ENCODE data around the gene METTL8. TPM values are rescaled to one million over a fixed set of nuclear protein-coding genes. Genes with fewer than 3 reads are reported as not detected.

The METTL8 gene, protein sequence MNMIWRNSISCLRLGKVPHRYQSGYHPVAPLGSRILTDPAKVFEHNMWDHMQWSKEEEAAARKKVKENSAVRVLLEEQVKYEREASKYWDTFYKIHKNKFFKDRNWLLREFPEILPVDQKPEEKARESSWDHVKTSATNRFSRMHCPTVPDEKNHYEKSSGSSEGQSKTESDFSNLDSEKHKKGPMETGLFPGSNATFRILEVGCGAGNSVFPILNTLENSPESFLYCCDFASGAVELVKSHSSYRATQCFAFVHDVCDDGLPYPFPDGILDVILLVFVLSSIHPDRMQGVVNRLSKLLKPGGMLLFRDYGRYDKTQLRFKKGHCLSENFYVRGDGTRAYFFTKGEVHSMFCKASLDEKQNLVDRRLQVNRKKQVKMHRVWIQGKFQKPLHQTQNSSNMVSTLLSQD
- total RNA-seq = 10 to 100 TPM; 22.1 to 43.3 (median 31.5) TPM

DNA sequence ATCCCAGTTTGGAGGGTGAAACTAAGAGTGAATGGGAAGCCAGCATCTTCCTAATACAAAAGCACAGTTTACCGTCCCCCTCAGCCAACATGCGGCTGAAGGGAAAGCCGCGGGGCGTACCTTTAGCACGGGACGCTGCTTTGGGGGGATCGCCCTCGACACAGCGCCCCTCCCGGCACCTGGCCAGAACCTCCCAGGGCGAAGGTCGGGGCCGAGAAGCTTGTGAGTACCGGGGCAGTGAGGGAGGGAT lies at the start of gene METTL8:
Gene METTL8, minus strand, starts transcription at position 228 of the 250 bp plus-strand sequence. CDS start 41,805 bp downstream, outside the sequence.
- TF ChIP-seq, protein P1, sequence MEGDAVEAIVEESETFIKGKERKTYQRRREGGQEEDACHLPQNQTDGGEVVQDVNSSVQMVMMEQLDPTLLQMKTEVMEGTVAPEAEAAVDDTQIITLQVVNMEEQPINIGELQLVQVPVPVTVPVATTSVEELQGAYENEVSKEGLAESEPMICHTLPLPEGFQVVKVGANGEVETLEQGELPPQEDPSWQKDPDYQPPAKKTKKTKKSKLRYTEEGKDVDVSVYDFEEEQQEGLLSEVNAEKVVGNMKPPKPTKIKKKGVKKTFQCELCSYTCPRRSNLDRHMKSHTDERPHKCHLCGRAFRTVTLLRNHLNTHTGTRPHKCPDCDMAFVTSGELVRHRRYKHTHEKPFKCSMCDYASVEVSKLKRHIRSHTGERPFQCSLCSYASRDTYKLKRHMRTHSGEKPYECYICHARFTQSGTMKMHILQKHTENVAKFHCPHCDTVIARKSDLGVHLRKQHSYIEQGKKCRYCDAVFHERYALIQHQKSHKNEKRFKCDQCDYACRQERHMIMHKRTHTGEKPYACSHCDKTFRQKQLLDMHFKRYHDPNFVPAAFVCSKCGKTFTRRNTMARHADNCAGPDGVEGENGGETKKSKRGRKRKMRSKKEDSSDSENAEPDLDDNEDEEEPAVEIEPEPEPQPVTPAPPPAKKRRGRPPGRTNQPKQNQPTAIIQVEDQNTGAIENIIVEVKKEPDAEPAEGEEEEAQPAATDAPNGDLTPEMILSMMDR (IDR thresholded peaks at IDR 0.05) = no peak
- no peak for TF ChIP-seq POLR2A (IDR thresholded peaks at IDR 0.05; ENCODE audit: low read depth)
- TF ChIP-seq EP300 (IDR thresholded peaks at IDR 0.05) = no peak
- no peak for TF ChIP-seq POLR2AphosphoS5 (IDR thresholded peaks at IDR 0.05)
- 0% methylated on average over 15 of the region's 15 CpGs for WGBS
- H3K9me3 ChIP-seq = no peaks in the 10 kb centered on the region
- H3K4me3 ChIP-seq = peak within 1 kb of the TSS; percentile 69 to 87 (median 76)
- H3K4me1 ChIP-seq = peaks cover 10 to 49% (median 41%) of the 10 kb centered on the region in 4 donors
- no peak for DNase-seq (ENCODE audit: extremely low spot score)
- H3K27me3 ChIP-seq = no peaks in the 10 kb centered on the region
- H3K27ac ChIP-seq (replicated peaks in 1 of 4) = peak within 1 kb of the TSS; percentile 93 to 98 (median 94)
- H3K36me3 ChIP-seq = peaks cover 0 to 25% (median 16%) of the 10 kb centered on the region in 4 donors
- intact Hi-C loops (cut with DNase I) = loop anchor here (2.0 to 10.0 kb wide), 3 partner anchors 91 to 461 kb away; partner anchors contain the start of gene DYNC1I2

DNA sequence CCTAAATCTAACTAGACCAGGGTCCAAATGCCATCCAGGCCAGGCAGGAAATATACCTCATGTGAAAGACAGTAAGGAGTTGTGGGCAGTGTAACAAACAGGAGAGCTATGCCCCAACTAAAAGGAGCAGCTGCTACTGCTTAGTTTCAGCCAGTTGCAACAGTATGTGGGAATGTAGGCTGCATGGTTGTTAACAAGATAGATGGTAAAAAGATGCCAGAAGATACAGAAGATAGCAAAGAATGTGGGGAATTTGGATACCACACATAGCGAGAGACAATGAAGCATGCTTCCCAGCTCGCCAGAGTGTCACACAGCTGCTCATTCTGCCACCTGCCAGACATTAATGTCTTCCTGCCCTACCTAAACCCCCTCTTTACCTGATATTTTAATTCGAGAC lies 49.1 kb upstream of the METTL8 start:
- TF ChIP-seq POLR2A (IDR thresholded peaks at IDR 0.05; ENCODE audit: low read depth) (no peak), POLR2AphosphoS5 (IDR thresholded peaks at IDR 0.05) (no peak), EP300 (IDR thresholded peaks at IDR 0.05) (no peak)
- TF ChIP-seq, protein P1 (IDR thresholded peaks at IDR 0.05) = no peak
- no peaks in the 10 kb centered on the region for H3K4me1 ChIP-seq
- peaks cover 0 to 44% (median 15%) of the 10 kb centered on the region in 4 donors for H3K36me3 ChIP-seq
- intact Hi-C loops (cut with DNase I) = no loop called here
- 80% methylated on average over 3 of the region's 3 CpGs for WGBS
- H3K9me3 ChIP-seq = no peaks in the 10 kb centered on the region
- no peak overlapping the region for H3K4me3 ChIP-seq
- H3K27ac ChIP-seq (replicated peaks in 1 of 4) = no peak overlapping the region
- no peaks in the 10 kb centered on the region for H3K27me3 ChIP-seq
- DNase-seq (ENCODE audit: extremely low spot score) = no peak

DNA sequence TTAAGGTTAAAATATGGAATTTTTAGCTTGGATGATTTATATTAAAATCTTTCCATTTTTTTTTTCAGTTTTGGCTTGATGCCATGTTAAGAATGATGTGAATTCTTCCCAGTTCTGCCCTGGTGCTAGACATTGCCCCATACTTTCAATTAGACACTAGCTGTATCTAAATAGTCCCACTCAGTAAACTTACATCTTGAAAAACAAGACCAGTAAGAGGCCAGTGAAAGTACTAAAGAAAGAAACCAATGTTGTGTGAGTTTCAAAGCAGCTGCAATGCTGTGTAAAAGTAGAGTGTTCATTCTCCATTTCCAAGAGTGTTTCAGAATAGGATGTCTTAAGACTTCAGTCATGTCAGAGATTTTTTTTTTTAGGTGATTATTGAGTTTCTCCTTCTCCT lies 48.5 kb upstream of the METTL8 start:
- H3K36me3 ChIP-seq = peaks cover 0 to 49% (median 15%) of the 10 kb centered on the region in 4 donors
- no peak overlapping the region for H3K27ac ChIP-seq (replicated peaks in 1 of 4)

DNA sequence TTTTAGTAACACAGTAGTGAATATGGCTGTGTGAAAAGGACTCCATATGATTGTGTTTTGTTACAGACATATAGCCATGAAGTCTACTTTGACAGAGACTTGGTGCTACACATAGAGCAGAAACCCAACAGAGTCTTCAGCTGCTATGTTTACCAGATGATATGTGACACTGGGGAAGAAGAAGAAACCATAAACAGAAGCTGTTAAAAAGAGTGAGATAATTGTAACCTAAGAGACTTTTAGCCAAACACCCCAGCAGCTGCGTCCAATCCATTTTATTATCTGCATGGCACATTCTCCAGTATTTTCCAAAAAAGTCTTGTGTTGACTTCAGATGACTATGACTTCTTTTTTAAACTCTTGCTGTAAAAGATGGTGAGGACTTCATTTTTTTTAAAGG lies 47.1 kb upstream of the METTL8 start:
- H3K27me3 ChIP-seq = no peaks in the 10 kb centered on the region
- no peaks in the 10 kb centered on the region for H3K9me3 ChIP-seq
- WGBS = 96% methylated on average over 1 of the region's 1 CpG
- TF ChIP-seq, protein P1 (IDR thresholded peaks at IDR 0.05) = no peak
- no peak for TF ChIP-seq POLR2A (IDR thresholded peaks at IDR 0.05; ENCODE audit: low read depth)
- TF ChIP-seq POLR2AphosphoS5 (IDR thresholded peaks at IDR 0.05) = no peak
- TF ChIP-seq EP300 (IDR thresholded peaks at IDR 0.05) = no peak
- no peak overlapping the region for H3K27ac ChIP-seq (replicated peaks in 1 of 4)
- H3K4me1 ChIP-seq = no peaks in the 10 kb centered on the region
- peaks cover 0 to 51% (median 16%) of the 10 kb centered on the region in 4 donors for H3K36me3 ChIP-seq
- DNase-seq (ENCODE audit: extremely low spot score) = no peak
- H3K4me3 ChIP-seq = no peak overlapping the region
- intact Hi-C loops (cut with DNase I) = no loop called here

More for the DNA sequence above, 48.5 kb upstream of the METTL8 start:
- DNase-seq (ENCODE audit: extremely low spot score) = no peak
- Histone ChIP-seq H3K27me3 (no peaks in the 10 kb centered on the region), H3K4me3 (no peak overlapping the region), H3K4me1 (no peaks in the 10 kb centered on the region), H3K9me3 (no peaks in the 10 kb centered on the region)
- TF ChIP-seq POLR2A (IDR thresholded peaks at IDR 0.05; ENCODE audit: low read depth) (no peak), EP300 (IDR thresholded peaks at IDR 0.05) (no peak), POLR2AphosphoS5 (IDR thresholded peaks at IDR 0.05) (no peak)
- TF ChIP-seq, protein P1 (IDR thresholded peaks at IDR 0.05) = no peak
- intact Hi-C loops (cut with DNase I) = no loop called here

Measured in esophagus muscularis mucosa (tissue), 4 donors.